GM12872 (cell line): ENCODE results near the gene GARIN5A.

ENCODE experiments used
- CTCF ChIP-seq: IDR thresholded peaks from 3 replicates; pipeline ENCODE4 v1.5.1; 2011; ENCODE audit warnings: low read depth, mild to moderate bottlenecking, low read length, moderate library complexity; ENCODE audit not compliant: insufficient read depth

The GARIN5A gene

GRCh38 chr19:50476224-50476906, at the start of gene GARIN5A, which contains the start of gene EMC10:
Gene GARIN5A (minus strand): TSS chr19:50476848. CDS start chr19:50476388, 460 bp downstream.
Gene EMC10 (plus strand): TSS chr19:50476507. CDS start chr19:50476545, 38 bp downstream.
- no peak for TF ChIP-seq CTCF

- TF ChIP-seq CTCF = no peak
These were observed 46.2 kb upstream of the GARIN5A start for GRCh38 chr19:50522881-50523280.

GRCh38 chr19:50520822-50521465, 44.3 kb upstream of the GARIN5A start:
- TF ChIP-seq CTCF = no peak

- TF ChIP-seq CTCF = no peak
These were observed 42.4 kb upstream of the GARIN5A start for GRCh38 chr19:50519006-50519575.

GRCh38 chr19:50518091-50519005, 41.7 kb upstream of the GARIN5A start:
- peak; percentile 16; the same call in 1 of the 3 replicates for TF ChIP-seq CTCF

- TF ChIP-seq CTCF = no peak
These were observed 41.0 kb upstream of the GARIN5A start for GRCh38 chr19:50517704-50518075.
